Endothelial cell (in vitro differentiated cells): ENCODE data around the gene TOGARAM1. TPM values are rescaled to one million over a fixed set of nuclear protein-coding genes. Genes with fewer than 3 reads are reported as not detected.

ENCODE experiments used
- DNase-seq: peaks from one replicate; pipeline ENCODE4 v3.0.0; 2021; ENCODE audit warnings: low spot score
- H3K27ac Mint-ChIP-seq: one replicate; pipeline ENCODE4 v1.8.0; 2021; ENCODE audit warnings: mixed read lengths, inconsistent platforms; ENCODE audit not compliant: unreplicated experiment
- H3K27me3 Mint-ChIP-seq: one replicate; pipeline ENCODE4 v1.8.0; 2021; ENCODE audit warnings: mild to moderate bottlenecking, moderate library complexity, mixed read lengths, inconsistent platforms; ENCODE audit not compliant: unreplicated experiment
- H3K36me3 Mint-ChIP-seq: one replicate; pipeline ENCODE4 v1.8.0; 2021; ENCODE audit warnings: mild to moderate bottlenecking, low read depth, mixed read lengths, inconsistent platforms; ENCODE audit not compliant: unreplicated experiment
- H3K4me1 Mint-ChIP-seq: one replicate; pipeline ENCODE4 v1.8.0; 2021; ENCODE audit warnings: mild to moderate bottlenecking, mixed read lengths, inconsistent platforms; ENCODE audit not compliant: unreplicated experiment
- H3K4me3 Mint-ChIP-seq: one replicate; pipeline ENCODE4 v1.8.0; 2021; ENCODE audit warnings: mild to moderate bottlenecking, mixed read lengths, inconsistent platforms; ENCODE audit not compliant: unreplicated experiment
- H3K9me3 Mint-ChIP-seq: one replicate; pipeline ENCODE4 v1.8.0; 2021; ENCODE audit warnings: mixed read lengths, inconsistent platforms; ENCODE audit not compliant: unreplicated experiment
- total RNA-seq: library from RNA; stranded (reverse); fragmentation: NEBNext Ultra II Directional; extraction: Animal tissue kit (Norgen Biotek cat#: 25700); gene quantifications from one replicate; pipeline ENCODE4 v1.2.1, GENCODE V29; 2021; ENCODE audit not compliant: unreplicated experiment
- TF ChIP-seq, protein P1 (sequence below): fragments of 200-600 bp; sonication (generic); IDR thresholded peaks from one replicate; pipeline ENCODE4 v1.5.0; 2021; ENCODE audit warnings: antibody characterized with exemption; ENCODE audit not compliant: unreplicated experiment

The TOGARAM1 gene
- total RNA-seq, 1 donor from 2014 or later = 17.1 TPM

DNA sequence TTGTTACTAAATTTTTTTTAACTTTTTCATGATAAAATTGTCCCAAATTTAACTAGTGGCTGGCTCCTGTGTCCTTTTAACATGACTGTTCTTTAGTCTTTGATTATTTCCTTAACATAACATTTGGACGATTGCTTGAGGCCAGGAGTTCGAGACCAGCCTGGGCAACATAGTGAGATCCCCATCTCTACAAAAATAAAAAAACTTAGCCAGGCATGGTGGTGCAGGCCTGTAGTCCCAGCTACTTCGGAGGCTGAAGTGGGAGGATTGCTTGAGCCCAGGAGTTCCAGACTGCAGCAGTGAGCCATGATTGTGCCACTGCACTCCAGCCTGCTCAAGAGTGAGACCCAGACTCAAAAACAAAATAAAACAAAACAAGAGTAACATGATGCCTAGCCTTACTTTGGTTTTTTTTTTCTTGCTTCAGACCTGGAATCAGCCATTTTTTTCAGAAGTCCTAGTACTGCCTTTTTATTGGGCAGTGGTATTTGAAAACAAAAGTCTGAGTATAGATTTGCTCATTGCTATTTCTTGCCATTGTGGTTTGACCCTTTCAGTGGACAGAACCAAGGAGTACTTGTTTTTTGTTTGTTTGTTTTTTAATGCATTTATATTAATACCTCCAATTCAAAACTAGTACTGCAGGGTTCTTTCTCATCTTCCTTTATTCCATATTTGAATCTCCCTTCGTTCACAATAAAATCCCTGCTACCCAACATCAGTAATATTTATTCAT is 4.8 kb downstream of the TOGARAM1 start:
- H3K27ac Mint-ChIP-seq = no peak overlapping the region

DNA sequence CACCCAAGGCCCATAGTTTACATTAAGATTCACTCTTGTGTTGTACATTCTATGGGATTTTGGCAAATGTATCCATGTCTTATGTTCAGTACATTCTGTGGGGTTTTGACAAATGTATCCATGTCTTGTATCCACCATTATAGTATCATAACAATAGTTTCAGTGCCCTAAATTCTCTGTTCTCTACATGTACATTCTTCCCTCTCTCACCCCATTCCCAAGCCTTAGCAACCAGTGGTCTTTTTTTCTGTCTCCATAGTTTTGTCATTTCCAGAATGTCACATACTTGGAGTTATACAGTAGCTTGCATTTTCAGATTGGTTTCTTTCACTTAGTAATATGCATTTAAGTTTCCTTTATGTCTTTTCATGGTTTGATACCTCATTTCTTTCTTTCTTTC is 6.7 kb downstream of the TOGARAM1 start:
- TF ChIP-seq, protein P1, sequence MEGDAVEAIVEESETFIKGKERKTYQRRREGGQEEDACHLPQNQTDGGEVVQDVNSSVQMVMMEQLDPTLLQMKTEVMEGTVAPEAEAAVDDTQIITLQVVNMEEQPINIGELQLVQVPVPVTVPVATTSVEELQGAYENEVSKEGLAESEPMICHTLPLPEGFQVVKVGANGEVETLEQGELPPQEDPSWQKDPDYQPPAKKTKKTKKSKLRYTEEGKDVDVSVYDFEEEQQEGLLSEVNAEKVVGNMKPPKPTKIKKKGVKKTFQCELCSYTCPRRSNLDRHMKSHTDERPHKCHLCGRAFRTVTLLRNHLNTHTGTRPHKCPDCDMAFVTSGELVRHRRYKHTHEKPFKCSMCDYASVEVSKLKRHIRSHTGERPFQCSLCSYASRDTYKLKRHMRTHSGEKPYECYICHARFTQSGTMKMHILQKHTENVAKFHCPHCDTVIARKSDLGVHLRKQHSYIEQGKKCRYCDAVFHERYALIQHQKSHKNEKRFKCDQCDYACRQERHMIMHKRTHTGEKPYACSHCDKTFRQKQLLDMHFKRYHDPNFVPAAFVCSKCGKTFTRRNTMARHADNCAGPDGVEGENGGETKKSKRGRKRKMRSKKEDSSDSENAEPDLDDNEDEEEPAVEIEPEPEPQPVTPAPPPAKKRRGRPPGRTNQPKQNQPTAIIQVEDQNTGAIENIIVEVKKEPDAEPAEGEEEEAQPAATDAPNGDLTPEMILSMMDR = no peak
- H3K27ac Mint-ChIP-seq = no peak overlapping the region
- peak overlapping the region; percentile 69 for H3K4me3 Mint-ChIP-seq
- peaks cover 1% of the 10 kb centered on the region for H3K27me3 Mint-ChIP-seq
- no peak for DNase-seq
- no peaks in the 10 kb centered on the region for H3K9me3 Mint-ChIP-seq
- peaks cover 17% of the 10 kb centered on the region for H3K36me3 Mint-ChIP-seq
- H3K4me1 Mint-ChIP-seq = peaks cover 32% of the 10 kb centered on the region

More for the DNA sequence above, 4.8 kb downstream of the TOGARAM1 start:
- H3K27me3 Mint-ChIP-seq = peaks cover 8% of the 10 kb centered on the region
- H3K4me1 Mint-ChIP-seq = peaks cover 40% of the 10 kb centered on the region
- TF ChIP-seq, protein P1 = no peak
- H3K36me3 Mint-ChIP-seq = peaks cover 23% of the 10 kb centered on the region
- H3K9me3 Mint-ChIP-seq = no peaks in the 10 kb centered on the region
- H3K4me3 Mint-ChIP-seq = peak overlapping the region; percentile 28
- DNase-seq = no peak

GRCh38 chr14:44970907-44971306 is 8.9 kb downstream of the TOGARAM1 start:
- TF ChIP-seq, protein P1 = no peak
- Mint-ChIP-seq H3K4me3 (no peak overlapping the region), H3K4me1 (peaks cover 16% of the 10 kb centered on the region), H3K9me3 (no peaks in the 10 kb centered on the region), H3K27me3 (peaks cover 1% of the 10 kb centered on the region), H3K36me3 (peaks cover 17% of the 10 kb centered on the region), H3K27ac (no peak overlapping the region)
- no peak for DNase-seq

DNA sequence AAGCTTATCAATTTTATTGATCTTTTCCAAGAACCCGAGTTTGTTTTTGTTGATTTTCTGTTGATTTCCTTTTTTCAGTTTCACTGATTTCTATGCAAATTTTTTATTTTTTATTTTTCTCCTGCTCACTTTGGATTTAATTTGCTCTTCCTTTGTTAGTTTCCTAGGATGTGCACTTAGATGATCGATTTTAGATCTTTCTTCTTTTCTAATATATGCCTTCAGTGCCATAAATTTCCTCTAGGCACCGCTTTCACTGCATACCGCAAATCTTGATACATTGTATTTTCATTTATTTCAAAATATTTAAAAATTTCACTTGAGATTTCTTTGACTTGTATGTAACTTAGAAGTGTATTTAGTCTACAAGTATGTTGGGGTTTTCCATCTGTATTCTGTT is 9.5 kb downstream of the TOGARAM1 start:
- peaks cover 16% of the 10 kb centered on the region for H3K4me1 Mint-ChIP-seq
- TF ChIP-seq, protein P1 = no peak
- peaks cover 1% of the 10 kb centered on the region for H3K27me3 Mint-ChIP-seq
- peaks cover 17% of the 10 kb centered on the region for H3K36me3 Mint-ChIP-seq
- no peak overlapping the region for H3K27ac Mint-ChIP-seq
- no peak for DNase-seq
- no peak overlapping the region for H3K4me3 Mint-ChIP-seq
- no peaks in the 10 kb centered on the region for H3K9me3 Mint-ChIP-seq

GRCh38 chr14:44979273-44979672 is 17.3 kb downstream of the TOGARAM1 start:
- TF ChIP-seq, protein P1 = no peak
- Mint-ChIP-seq H3K4me3 (no peak overlapping the region), H3K27ac (no peak overlapping the region), H3K4me1 (no peaks in the 10 kb centered on the region), H3K9me3 (no peaks in the 10 kb centered on the region), H3K36me3 (no peaks in the 10 kb centered on the region), H3K27me3 (no peaks in the 10 kb centered on the region)
- DNase-seq = no peak
